H1 (cell line): ENCODE data around the gene DNAL4. TPM values are rescaled to one million over a fixed set of nuclear protein-coding genes. Genes with fewer than 3 reads are reported as not detected.

Source experiments
- CTCF ChIA-PET: fragments of 300-600 bp; sonication (Branson Sonifier 250); formaldehyde crosslinking; loops from one replicate; lab custom pipeline; 2021; ENCODE audit not compliant: partially characterized antibody; lab: Charles Lee
- POLR2A ChIA-PET: fragments of 300-600 bp; sonication (Branson Sonifier 250); formaldehyde crosslinking; loops from one replicate; lab custom pipeline; 2021; ENCODE audit warnings: inconsistent platforms; ENCODE audit not compliant: partially characterized antibody; lab: Charles Lee
- DNase-seq, 2 experiments: peaks; one replicate each; pipeline versions ENCODE4 v3.0.0 to v3.0.0-alpha.2; 2010 to 2022; ENCODE audit warnings: low spot score in 2 of 2, low read depth in 1 of 2, mixed read lengths in 1 of 2
- FAIRE-seq: peaks from 2 replicates; lab custom pipeline; 2011; peaks lifted over from hg19 to GRCh38; lab: Jason Lieb, UNC
- H2AFZ ChIP-seq: 2 replicates; pipeline ENCODE4 v1.8.1; 2012; ENCODE audit warnings: low read length, inconsistent platforms
- H2AK5ac ChIP-seq: 2 replicates; pipeline ENCODE4 v1.6.1; 2013; ENCODE audit warnings: low read depth, low read length
- H2BK120ac ChIP-seq: replicated peaks from 2 replicates; pipeline ENCODE3; 2013; ENCODE audit warnings: low read depth, low read length, inconsistent platforms
- H2BK12ac ChIP-seq: 2 replicates; pipeline ENCODE4 v1.6.1; 2013; ENCODE audit warnings: low read depth, low read length
- H2BK15ac ChIP-seq: 2 replicates; pipeline ENCODE4 v1.6.1; 2013; ENCODE audit warnings: low read length
- H2BK20ac ChIP-seq: 2 replicates; pipeline ENCODE4 v1.6.1; 2013; ENCODE audit warnings: low read length
- H2BK5ac ChIP-seq: 2 replicates; pipeline ENCODE4 v1.6.1; 2013; ENCODE audit warnings: low read depth, low read length
- H3K14ac ChIP-seq: 2 replicates; pipeline ENCODE4 v1.6.1; 2013; ENCODE audit warnings: inconsistent platforms; ENCODE audit not compliant: insufficient read length
- H3K18ac ChIP-seq: 2 replicates; pipeline ENCODE4 v1.6.1; 2013; ENCODE audit warnings: low read length; ENCODE audit errors: extremely low read depth
- H3K23ac ChIP-seq: 2 replicates; pipeline ENCODE4 v1.6.1; 2013; ENCODE audit warnings: inconsistent platforms; ENCODE audit not compliant: insufficient read length
- H3K23me2 ChIP-seq: 2 replicates; pipeline ENCODE4 v1.6.1; 2013; ENCODE audit warnings: low read depth, low read length
- H3K27ac ChIP-seq: 2 replicates; pipeline ENCODE4 v1.6.1; 2011; ENCODE audit warnings: low read depth, low read length, inconsistent platforms
- H3K27me3 ChIP-seq, 4 experiments: replicated peaks in 1 of 4; 1 replicate in 1 of 4; 2 replicates in 3 of 4; pipeline versions ENCODE4 v1.6.1 to v1.8.1; 2011 to 2013; ENCODE audit warnings: low read length in 3 of 4, mild to moderate bottlenecking in 3 of 4, inconsistent platforms in 2 of 4, mixed read lengths in 2 of 4, moderate library complexity in 1 of 4; ENCODE audit not compliant: control insufficient read depth in 3 of 4, insufficient read depth in 3 of 4; ENCODE audit errors: extremely low read depth in 1 of 4
- H3K36me3 ChIP-seq, 4 experiments: 2 replicates each; pipeline versions ENCODE4 v1.6.1 to v1.8.1; 2011 to 2013; ENCODE audit warnings: mild to moderate bottlenecking in 4 of 4, low read length in 3 of 4, moderate library complexity in 2 of 4, control low read depth in 1 of 4, inconsistent platforms in 1 of 4; ENCODE audit not compliant: insufficient read depth in 4 of 4, control insufficient read depth in 2 of 4
- H3K4ac ChIP-seq: replicated peaks from 2 replicates; pipeline ENCODE3; 2013; ENCODE audit warnings: low read length, low read depth, mixed read lengths, inconsistent platforms; ENCODE audit not compliant: insufficient read length
- H3K4me1 ChIP-seq, 4 experiments: replicated peaks in 1 of 4; 1 replicate in 1 of 4; 2 replicates in 3 of 4; pipeline versions ENCODE4 v1.6.1 to v1.8.1; 2011 to 2013; ENCODE audit warnings: low read length in 3 of 4, inconsistent platforms in 2 of 4, mixed read lengths in 1 of 4; ENCODE audit not compliant: insufficient read depth in 4 of 4, control insufficient read depth in 3 of 4
- H3K4me2 ChIP-seq, 2 experiments: 2 replicates each; pipeline versions ENCODE4 v1.6.1 to v1.8.1; 2011 to 2013; ENCODE audit warnings: low read depth in 2 of 2, low read length in 2 of 2, control low read depth in 1 of 2, inconsistent platforms in 1 of 2, mild to moderate bottlenecking in 1 of 2; ENCODE audit not compliant: insufficient read depth in 1 of 2
- H3K4me3 ChIP-seq, 4 experiments: fragments of 200-600, 300-600 bp in 1 of 4; sonication (generic), shearing (Covaris generic), sonication (Bioruptor Twin) in 1 of 4; 2 replicates each; pipeline versions ENCODE4 v1.5.1 to v1.8.1; 2011 to 2016; ENCODE audit warnings: low read length in 4 of 4, low read depth in 3 of 4, control low read depth in 2 of 4, inconsistent platforms in 2 of 4, mild to moderate bottlenecking in 2 of 4, mixed read lengths in 1 of 4, moderate library complexity in 1 of 4; ENCODE audit not compliant: insufficient read depth in 2 of 4; ENCODE audit errors: extremely low read depth in 1 of 4
- H3K56ac ChIP-seq: replicated peaks from 2 replicates; pipeline ENCODE3; 2013; ENCODE audit warnings: low read depth, mild to moderate bottlenecking, mixed read lengths, low read length, inconsistent platforms; ENCODE audit not compliant: insufficient read length
- H3K79me1 ChIP-seq: 2 replicates; pipeline ENCODE4 v1.6.1; 2013; ENCODE audit warnings: low read depth, low read length, control low read depth
- H3K79me2 ChIP-seq, 2 experiments: 2 replicates each; pipeline versions ENCODE4 v1.6.1 to v1.8.1; 2012 to 2013; ENCODE audit warnings: low read length in 2 of 2, mild to moderate bottlenecking in 2 of 2, inconsistent platforms in 1 of 2; ENCODE audit not compliant: insufficient read depth in 2 of 2, control insufficient read depth in 1 of 2
- H3K9ac ChIP-seq, 4 experiments: replicated peaks in 1 of 4; 1 replicate in 1 of 4; 2 replicates in 3 of 4; pipeline versions ENCODE4 v1.6.1 to v1.8.1; 2011 to 2013; ENCODE audit warnings: low read depth in 3 of 4, low read length in 3 of 4, control low read depth in 2 of 4, mild to moderate bottlenecking in 2 of 4, moderate library complexity in 2 of 4, inconsistent platforms in 1 of 4; ENCODE audit errors: extremely low read depth in 1 of 4
- H3K9me3 ChIP-seq, 2 experiments: 2 replicates each; pipeline versions ENCODE4 v1.6.1 to v1.8.1; 2012 to 2013; ENCODE audit warnings: mild to moderate bottlenecking in 2 of 2, moderate library complexity in 2 of 2, control low read depth in 1 of 2, inconsistent platforms in 1 of 2, low read depth in 1 of 2, low read length in 1 of 2, mixed read lengths in 1 of 2; ENCODE audit not compliant: insufficient read depth in 2 of 2
- H4K20me1 ChIP-seq, 2 experiments: replicated peaks in 1 of 2; 2 replicates each; pipeline versions ENCODE3 to v1.8.1; 2011 to 2013; ENCODE audit warnings: inconsistent platforms in 2 of 2, low read length in 2 of 2, mild to moderate bottlenecking in 1 of 2; ENCODE audit not compliant: insufficient read depth in 2 of 2, control insufficient read depth in 1 of 2
- H4K5ac ChIP-seq: 2 replicates; pipeline ENCODE4 v1.6.1; 2013; ENCODE audit warnings: low read length, low read depth, mixed read lengths, inconsistent platforms; ENCODE audit not compliant: insufficient read length
- H4K8ac ChIP-seq: 2 replicates; pipeline ENCODE4 v1.8.0; 2013; ENCODE audit warnings: mild to moderate bottlenecking, moderate library complexity, low read length, inconsistent platforms; ENCODE audit not compliant: insufficient read depth; ENCODE audit errors: extremely low read depth
- H4K91ac ChIP-seq: replicated peaks from 2 replicates; pipeline ENCODE3; 2013; ENCODE audit warnings: low read length, mixed read lengths, inconsistent platforms; ENCODE audit not compliant: insufficient read length
- CBX8 ChIP-seq: fragments of 300-800, 300-1000 bp; sonication (generic); IDR thresholded peaks from 2 replicates; pipeline ENCODE4 v1.7.1; 2016; ENCODE audit warnings: low read depth, low read length, borderline replicate concordance
- CHD2 ChIP-seq: IDR thresholded peaks from 2 replicates; pipeline ENCODE4 v1.6.1; 2012; ENCODE audit warnings: low read length, improper control_type of control experiment
- CTBP2 ChIP-seq: IDR thresholded peaks from 2 replicates; pipeline ENCODE4 v1.7.0; 2011; ENCODE audit warnings: borderline replicate concordance, mild to moderate bottlenecking, moderate library complexity, mixed read lengths, low read length; ENCODE audit not compliant: insufficient read depth, insufficient read length
- FOSL1 ChIP-seq: IDR thresholded peaks from 2 replicates; pipeline ENCODE4 v1.6.1; 2011; ENCODE audit warnings: mild to moderate bottlenecking, low read depth, low read length, moderate library complexity; ENCODE audit not compliant: insufficient read depth
- KDM1A ChIP-seq: fragments of 200-600, 300-600 bp; sonication (generic); IDR thresholded peaks from 2 replicates; pipeline ENCODE4 v1.7.1; 2016; ENCODE audit warnings: mild to moderate bottlenecking, low read length, borderline replicate concordance
- KDM4A ChIP-seq: IDR thresholded peaks from one replicate; pipeline ENCODE4 v1.7.1; 2012; ENCODE audit warnings: low read depth, mild to moderate bottlenecking, moderate library complexity, low read length, inconsistent platforms; ENCODE audit not compliant: severe bottlenecking
- POLR2AphosphoS5 ChIP-seq: IDR thresholded peaks from 2 replicates; pipeline ENCODE4 v1.6.1; 2011; ENCODE audit warnings: low read depth, low read length
- POU5F1 ChIP-seq: IDR thresholded peaks from 2 replicates; pipeline ENCODE4 v1.6.1; 2011; ENCODE audit warnings: low read depth, mild to moderate bottlenecking, low read length, moderate library complexity
- RAD21 ChIP-seq, 2 experiments: IDR thresholded peaks in 1 of 2; conservative IDR thresholded peaks in 1 of 2; 2 replicates each; pipeline ENCODE4 v1.6.1; 2011; ENCODE audit warnings: low read depth in 2 of 2, low read length in 2 of 2, improper control_type of control experiment in 1 of 2, inconsistent platforms in 1 of 2, mild to moderate bottlenecking in 1 of 2, moderate library complexity in 1 of 2
- SAP30 ChIP-seq: fragments of 300-600 bp; sonication (generic); IDR thresholded peaks from 2 replicates; pipeline ENCODE4 v1.7.1; 2012; ENCODE audit warnings: low read length, moderate library complexity, mild to moderate bottlenecking, inconsistent platforms; ENCODE audit not compliant: insufficient read depth, insufficient replicate concordance
- SIRT6 ChIP-seq: IDR thresholded peaks from one replicate; pipeline ENCODE4 v1.7.1; 2012; ENCODE audit warnings: low read length, inconsistent platforms
- SP1 ChIP-seq: IDR thresholded peaks from 2 replicates; pipeline ENCODE4 v1.6.1; 2011; ENCODE audit warnings: low read depth, low read length
- TAF1 ChIP-seq: IDR thresholded peaks from 2 replicates; pipeline ENCODE4 v1.6.1; 2011; ENCODE audit warnings: mild to moderate bottlenecking, low read depth, low read length
- TAF7 ChIP-seq: optimal IDR thresholded peaks from 2 replicates; pipeline ENCODE3; 2011; ENCODE audit warnings: low read depth, mild to moderate bottlenecking, inconsistent platforms, low read length, moderate library complexity, borderline replicate concordance
- WGBS, 2 experiments: shearing (Covaris generic) in 1 of 2; methylation state at CpG; one replicate each; pipeline versions ENCODE4 v1.1.6 to v1.1.7; 2013 to 2015; ENCODE audit warnings: low lambda C conversion rate in 2 of 2, mixed read lengths in 2 of 2, inconsistent platforms in 1 of 2, low coverage in 1 of 2, missing lambda C conversion rate in 1 of 2; ENCODE audit not compliant: insufficient replicate concordance in 2 of 2, insufficient coverage in 1 of 2, insufficient read length in 1 of 2; ENCODE audit errors: extremely low coverage in 1 of 2, missing lambda C conversion rate in 1 of 2; 5-methylcytosine and 5-hydroxymethylcytosine counted together
- polyA plus RNA-seq, 7 experiments: library from polyadenylated mRNA; depleted of rRNA in 3 of 7; stranded (reverse) in 5 of 7; unstranded in 2 of 7; fragments of >200 nt in 5 of 7; fragments of 200-250 nt in 2 of 7; gene quantifications; 1 replicate in 5 of 7; 2 replicates in 1 of 7; 4 replicates in 1 of 7; pipeline versions ENCODE4 v1.2.1 to v1.2.3, GENCODE V29; 2011 to 2013; ENCODE audit warnings: missing spikeins in 2 of 7, mixed read lengths in 2 of 7
- total RNA-seq: library from RNA; stranded (reverse); fragmentation: NEBNext Ultra II Directional; extraction: Animal tissue kit (Norgen Biotek cat#: 25700); gene quantifications from 2 replicates; pipeline ENCODE4 v1.2.1, GENCODE V29; 2021

The DNAL4 gene
- total and polyA plus RNA-seq, 2 of the 8 experiments (the other 6 are each of a cell fraction or from before 2014, with no cell fraction given): 8.8 to 14.0 TPM

DNA sequence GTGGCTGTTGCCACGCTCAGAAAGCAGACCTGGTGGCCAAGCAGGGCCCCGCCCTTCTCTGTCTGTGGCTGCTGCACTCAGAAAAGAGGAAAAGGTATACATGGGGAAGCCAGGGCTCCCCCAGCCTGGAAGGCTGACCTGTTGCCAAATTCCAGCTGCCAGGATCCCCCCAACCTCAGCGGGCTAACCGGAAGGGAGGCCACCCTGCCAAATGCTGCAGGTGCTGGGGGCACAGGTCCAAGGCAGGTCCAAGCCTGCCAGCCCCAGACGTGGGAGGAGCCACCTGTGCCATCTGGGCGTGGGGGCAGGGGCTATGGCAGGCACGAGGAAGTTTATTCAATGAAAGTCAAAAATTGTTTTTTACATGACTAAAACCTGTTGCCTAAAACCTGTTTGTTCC is 47.3 kb upstream of the DNAL4 start:
- Histone ChIP-seq H3K4me3 (no peak overlapping the region), H4K8ac (no peak overlapping the region), H3K79me2 (no peaks in the 10 kb centered on the region), H3K18ac (no peak overlapping the region), H4K5ac (no peak overlapping the region), H2BK12ac (no peak overlapping the region), H3K9ac (no peak overlapping the region), H4K91ac (no peak overlapping the region), H3K9me3 (no peaks in the 10 kb centered on the region), H3K27ac (no peak overlapping the region), H3K4me2 (no peak overlapping the region), H2AFZ (no peak overlapping the region), H3K23ac (no peak overlapping the region), H3K79me1 (no peaks in the 10 kb centered on the region), H2BK5ac (no peak overlapping the region), H2BK20ac (no peak overlapping the region), H3K36me3 (no peaks in the 10 kb centered on the region), H3K14ac (no peak overlapping the region), H3K4ac (no peak overlapping the region), H4K20me1 (peaks cover 0 to 4% of the 10 kb centered on the region in 2 experiments), H3K56ac (no peak overlapping the region), H2BK15ac (no peak overlapping the region), H3K23me2 (peaks cover 8% of the 10 kb centered on the region; the same call in 1 of the 2 replicates), H3K4me1 (peaks cover 0 to 8% (median 2%) of the 10 kb centered on the region in 4 experiments; a peak in 4 of 7 replicates), H3K27me3 (peaks cover 16 to 45% (median 37%) of the 10 kb centered on the region in 4 experiments), H2AK5ac (no peak overlapping the region), H2BK120ac (no peak overlapping the region)
- DNase-seq (no peak), FAIRE-seq (no peak)
- CTCF ChIA-PET: interaction anchor here (0.9 to 1.6 kb wide), 6 partner anchors 29 to 113 kb away, joined by 3 to 11 read pairs (median 4); no protein-coding TSS in a partner anchor
- POLR2A ChIA-PET: interaction anchor here (1.1 to 1.8 kb wide), 2 partner anchors 13 to 31 kb away, joined by 3 to 8 read pairs; partner anchors contain the start of gene CBX6
- WGBS, 2 experiments: 79% methylated on average over 7 of the region's 7 CpGs; no CpG with 5 or more reads in 1 of the 2 experiments
- no peak for TF ChIP-seq KDM1A
- TF ChIP-seq SP1: no peak
- TF ChIP-seq TAF7: no peak
- TF ChIP-seq TAF1: no peak
- TF ChIP-seq CHD2: no peak
- TF ChIP-seq FOSL1: no peak
- no peak for TF ChIP-seq POU5F1
- no peak for TF ChIP-seq SIRT6
- TF ChIP-seq CBX8: no peak
- TF ChIP-seq CTBP2: no peak
- TF ChIP-seq KDM4A: no peak
- TF ChIP-seq POLR2AphosphoS5: no peak
- TF ChIP-seq SAP30: no peak
- no peak for TF ChIP-seq RAD21 (IDR thresholded peaks at IDR 0.05 in 1 of 2, conservative IDR thresholded peaks at IDR 0.05 in 1 of 2; ENCODE audit: low read depth in 2 of 2, low read length in 2 of 2)
